Activated CD4-positive, alpha-beta memory T cell treated with anti-CD3 and anti-CD28 coated beads for 36 hours (primary cell): ENCODE data around the gene ARHGAP18. TPM values are rescaled to one million over a fixed set of nuclear protein-coding genes. Genes with fewer than 3 reads are reported as not detected.

Source experiments
- CTCF ChIA-PET: fragments of 350-600 bp; sonication (Branson Sonifier 250); formaldehyde crosslinking; loops from one replicate; lab custom pipeline; 2021; ENCODE audit warnings: antibody characterized with exemption, inconsistent platforms; lab: Charles Lee
- POLR2A ChIA-PET: fragments of 350-600 bp; sonication (Branson Sonifier 250); formaldehyde crosslinking; loops from one replicate; lab custom pipeline; 2021; ENCODE audit warnings: antibody characterized with exemption; lab: Charles Lee
- DNase-seq: peaks from one replicate; pipeline ENCODE4 v3.0.0-alpha.2; 2020
- H3K27ac Mint-ChIP-seq: one replicate; pipeline ENCODE4 v1.8.0; 2021; ENCODE audit warnings: mixed read lengths
- H3K27me3 Mint-ChIP-seq: one replicate; pipeline ENCODE4 v1.8.0; 2021; ENCODE audit warnings: mixed read lengths
- H3K36me3 Mint-ChIP-seq: one replicate; pipeline ENCODE4 v1.8.0; 2021; ENCODE audit warnings: mixed read lengths
- H3K4me1 Mint-ChIP-seq: one replicate; pipeline ENCODE4 v1.8.0; 2021; ENCODE audit warnings: low read depth, mixed read lengths
- H3K4me3 Mint-ChIP-seq: one replicate; pipeline ENCODE4 v1.8.0; 2021; ENCODE audit warnings: mild to moderate bottlenecking, mixed read lengths
- H3K9me3 Mint-ChIP-seq: one replicate; pipeline ENCODE4 v1.8.0; 2021; ENCODE audit warnings: mixed read lengths
- intact Hi-C: fragments of 100-400 bp; cut with micrococcal nuclease; formaldehyde crosslinking; loops from one replicate; pipeline ENCODE4 v1.15.1; 2023
- total RNA-seq, 2 experiments: library from RNA; stranded (reverse); gene quantifications; one replicate each; pipeline ENCODE4 v1.2.3, GENCODE V29; 2021

ARHGAP18 gene
- total RNA-seq, 2 experiments from 2014 or later = 7.0 to 9.2 TPM

- no peak overlapping the region for H3K4me3 Mint-ChIP-seq
- intact Hi-C loops = loop anchor here (10.0 kb wide), 1 partner anchor 1023 kb away; no protein-coding TSS in a partner anchor
- H3K36me3 Mint-ChIP-seq = no peaks in the 10 kb centered on the region
- no peaks in the 10 kb centered on the region for H3K9me3 Mint-ChIP-seq
- ChIA-PET CTCF (interaction anchor here (1.3 kb wide), 1 partner anchor 32 kb away, joined by 3 read pairs; the partner anchor contains the start of gene ARHGAP18), POLR2A (interaction anchor here (1.4 kb wide), 1 partner anchor 17 kb away, joined by 3 read pairs; no protein-coding TSS in a partner anchor)
- H3K27ac Mint-ChIP-seq = no peak overlapping the region
- no peak for DNase-seq
- H3K4me1 Mint-ChIP-seq = peaks cover 22% of the 10 kb centered on the region
- no peaks in the 10 kb centered on the region for H3K27me3 Mint-ChIP-seq
Measured at GRCh38 chr6:129677620-129678325, 32.2 kb downstream of the ARHGAP18 start.

GRCh38 chr6:129675669-129676472 lies 34.1 kb downstream of the ARHGAP18 start:
- Mint-ChIP-seq H3K4me1 (peaks cover 36% of the 10 kb centered on the region), H3K9me3 (no peaks in the 10 kb centered on the region), H3K36me3 (no peaks in the 10 kb centered on the region), H3K4me3 (no peak overlapping the region), H3K27me3 (no peaks in the 10 kb centered on the region), H3K27ac (no peak overlapping the region)
- no peak for DNase-seq
- intact Hi-C loops = loop anchor here (10.0 kb wide), 1 partner anchor 1021 kb away; no protein-coding TSS in a partner anchor
- ChIA-PET CTCF (interaction anchor here (0.7 to 1.9 kb wide), 3 partner anchors 11 to 346 kb away, joined by 3 to 4 read pairs (median 3); no protein-coding TSS in a partner anchor), POLR2A (interaction anchor here (1.3 kb wide), 1 partner anchor 8 kb away, joined by 3 read pairs; no protein-coding TSS in a partner anchor)

GRCh38 chr6:129673748-129674147 lies 36.2 kb downstream of the ARHGAP18 start:
- intact Hi-C loops = loop anchor here (2.0 to 10.0 kb wide), 5 partner anchors 51 to 1019 kb away; partner anchors contain the start of gene SAMD3
- Mint-ChIP-seq H3K27ac (no peak overlapping the region), H3K36me3 (no peaks in the 10 kb centered on the region), H3K4me3 (no peak overlapping the region), H3K4me1 (peaks cover 38% of the 10 kb centered on the region), H3K27me3 (no peaks in the 10 kb centered on the region), H3K9me3 (no peaks in the 10 kb centered on the region)
- ChIA-PET CTCF (interaction anchor here (0.7 to 1.5 kb wide), 6 partner anchors 10 to 173 kb away, joined by 3 to 7 read pairs (median 4); no protein-coding TSS in a partner anchor), POLR2A (interaction anchor here (0.6 to 1.7 kb wide), 3 partner anchors 10 to 75 kb away, joined by 4 to 12 read pairs (median 4); no protein-coding TSS in a partner anchor)
- no peak for DNase-seq

- H3K4me1 Mint-ChIP-seq = peaks cover 36% of the 10 kb centered on the region
- POLR2A ChIA-PET = interaction anchor here (0.6 to 1.7 kb wide), 6 partner anchors 11 to 672 kb away, joined by 3 to 12 read pairs (median 4); partner anchors contain the start of gene ARHGAP18
- H3K4me3 Mint-ChIP-seq = peak overlapping the region; percentile 67
- H3K27ac Mint-ChIP-seq = peak overlapping the region; percentile 95
- no peaks in the 10 kb centered on the region for H3K36me3 Mint-ChIP-seq
- H3K27me3 Mint-ChIP-seq = no peaks in the 10 kb centered on the region
- intact Hi-C loops = loop anchor here (1.0 to 10.0 kb wide), 11 partner anchors 11 to 1018 kb away; partner anchors contain the start of genes ARHGAP18 and SAMD3
- CTCF ChIA-PET = interaction anchor here (0.7 to 1.5 kb wide), 8 partner anchors 11 to 172 kb away, joined by 3 to 7 read pairs (median 4); no protein-coding TSS in a partner anchor
- H3K9me3 Mint-ChIP-seq = no peaks in the 10 kb centered on the region
- no peak for DNase-seq
Measured at GRCh38 chr6:129672881-129673631, 36.9 kb downstream of the ARHGAP18 start.

GRCh38 chr6:129672341-129672682 lies 37.7 kb downstream of the ARHGAP18 start:
- ChIA-PET POLR2A (interaction anchor here (0.6 to 1.7 kb wide), 3 partner anchors 12 to 203 kb away, joined by 3 to 12 read pairs (median 5); partner anchors contain the start of gene ARHGAP18), CTCF (interaction anchor here (0.8 to 1.5 kb wide), 7 partner anchors 8 to 76 kb away, joined by 3 to 7 read pairs (median 3); partner anchors contain the start of gene ARHGAP18)
- intact Hi-C loops = loop anchor here (1.0 to 10.0 kb wide), 11 partner anchors 12 to 1018 kb away; partner anchors contain the start of genes ARHGAP18 and SAMD3
- Mint-ChIP-seq H3K27me3 (no peaks in the 10 kb centered on the region), H3K36me3 (no peaks in the 10 kb centered on the region), H3K4me3 (peak overlapping the region; percentile 67), H3K4me1 (peaks cover 30% of the 10 kb centered on the region), H3K27ac (peak overlapping the region; percentile 95), H3K9me3 (no peaks in the 10 kb centered on the region)
- DNase-seq = no peak

- ChIA-PET POLR2A (interaction anchor here (0.8 to 1.7 kb wide), 3 partner anchors 12 to 38 kb away, joined by 3 to 12 read pairs (median 5); partner anchors contain the start of gene ARHGAP18), CTCF (interaction anchor here (0.6 to 1.5 kb wide), 15 partner anchors 9 to 620 kb away, joined by 3 to 10 read pairs (median 3); partner anchors contain the start of gene ARHGAP18)
- Mint-ChIP-seq H3K4me1 (peaks cover 30% of the 10 kb centered on the region), H3K36me3 (no peaks in the 10 kb centered on the region), H3K9me3 (no peaks in the 10 kb centered on the region), H3K27me3 (no peaks in the 10 kb centered on the region), H3K27ac (peak overlapping the region; percentile 95), H3K4me3 (peak overlapping the region; percentile 67)
- DNase-seq = peak; percentile 87
- intact Hi-C loops = loop anchor here (1.0 to 10.0 kb wide), 11 partner anchors 13 to 1017 kb away; partner anchors contain the start of genes ARHGAP18 and SAMD3
Measured at GRCh38 chr6:129671442-129672340, 38.3 kb downstream of the ARHGAP18 start.

GRCh38 chr6:129670634-129671033 lies 39.3 kb downstream of the ARHGAP18 start:
- peaks cover 35% of the 10 kb centered on the region for H3K4me1 Mint-ChIP-seq
- no peaks in the 10 kb centered on the region for H3K36me3 Mint-ChIP-seq
- H3K9me3 Mint-ChIP-seq = no peaks in the 10 kb centered on the region
- intact Hi-C loops = loop anchor here (5.0 to 10.0 kb wide), 3 partner anchors 48 to 1016 kb away; partner anchors contain the start of gene SAMD3
- H3K27ac Mint-ChIP-seq = no peak overlapping the region
- ChIA-PET CTCF (interaction anchor here (0.8 to 1.5 kb wide), 4 partner anchors 13 to 72 kb away, joined by 3 to 6 read pairs (median 3); no protein-coding TSS in a partner anchor), POLR2A (no interaction called here)
- no peak overlapping the region for H3K4me3 Mint-ChIP-seq
- H3K27me3 Mint-ChIP-seq = no peaks in the 10 kb centered on the region
- no peak for DNase-seq

GRCh38 chr6:129667621-129668020 lies 42.4 kb downstream of the ARHGAP18 start:
- Mint-ChIP-seq H3K27ac (no peak overlapping the region), H3K9me3 (no peaks in the 10 kb centered on the region), H3K36me3 (no peaks in the 10 kb centered on the region), H3K4me1 (peaks cover 24% of the 10 kb centered on the region), H3K4me3 (no peak overlapping the region), H3K27me3 (no peaks in the 10 kb centered on the region)
- POLR2A ChIA-PET = no interaction called here
- DNase-seq = no peak
- intact Hi-C loops = no loop called here
- CTCF ChIA-PET = interaction anchor here (1.4 kb wide), 1 partner anchor 69 kb away, joined by 3 read pairs; no protein-coding TSS in a partner anchor

- POLR2A ChIA-PET = no interaction called here
- CTCF ChIA-PET = no interaction called here
- peaks cover 21% of the 10 kb centered on the region for H3K4me1 Mint-ChIP-seq
- H3K4me3 Mint-ChIP-seq = no peak overlapping the region
- intact Hi-C loops = no loop called here
- no peak overlapping the region for H3K27ac Mint-ChIP-seq
- H3K9me3 Mint-ChIP-seq = no peaks in the 10 kb centered on the region
- no peaks in the 10 kb centered on the region for H3K27me3 Mint-ChIP-seq
- no peaks in the 10 kb centered on the region for H3K36me3 Mint-ChIP-seq
- no peak for DNase-seq
Measured at GRCh38 chr6:129667034-129667433, 42.9 kb downstream of the ARHGAP18 start.

GRCh38 chr6:129665555-129665954 lies 44.4 kb downstream of the ARHGAP18 start:
- DNase-seq = no peak
- CTCF ChIA-PET = interaction anchor here (0.7 kb wide), 1 partner anchor 118 kb away, joined by 3 read pairs; no protein-coding TSS in a partner anchor
- Mint-ChIP-seq H3K4me1 (peaks cover 9% of the 10 kb centered on the region), H3K9me3 (no peaks in the 10 kb centered on the region), H3K27ac (no peak overlapping the region), H3K4me3 (no peak overlapping the region), H3K27me3 (no peaks in the 10 kb centered on the region), H3K36me3 (no peaks in the 10 kb centered on the region)
- intact Hi-C loops = no loop called here
- POLR2A ChIA-PET = no interaction called here
